ENCODE results near the gene STAT6. TPM values are rescaled to one million over a fixed set of nuclear protein-coding genes. Genes with fewer than 3 reads are reported as not detected.

Gene STAT6
- polyA plus RNA-seq, 1 donor (not counting 4 experiments of a cell fraction or from before 2014, with no cell fraction given), result 113 TPM

- Histone ChIP-seq H3K27me3 (ENCODE audit: control insufficient read depth, extremely low read depth, insufficient read depth, low read length) (no peaks in the 10 kb centered on the region), H4K20me1 (ENCODE audit: control insufficient read depth, extremely low read depth, insufficient read depth, low read length) (peaks cover 4% of the 10 kb centered on the region), H3K4me3 (ENCODE audit: control insufficient read depth in 2 of 3, extremely low read depth in 1 of 3, insufficient read depth in 2 of 3, low read depth in 1 of 3, low read length in 3 of 3) (peak overlapping the region; percentile 72 to 94 (median 75)), H3K36me3 (ENCODE audit: control insufficient read depth in 2 of 2, extremely low read depth in 1 of 2, insufficient read depth in 2 of 2, low read length in 2 of 2) (peaks cover 7 to 10% of the 10 kb centered on the region in 2 experiments), H3K4me1 (ENCODE audit: control insufficient read depth, extremely low read depth, insufficient read depth, low read length) (peaks cover 43% of the 10 kb centered on the region), H3K4me2 (ENCODE audit: control insufficient read depth, extremely low read depth, insufficient read depth, low read depth, low read length) (peak overlapping the region; percentile 80), H2AFZ (ENCODE audit: control insufficient read depth, low read length) (peak overlapping the region; percentile 58), H3K9me1 (ENCODE audit: control insufficient read depth, extremely low read depth, insufficient read depth, low read length) (no peaks in the 10 kb centered on the region), H3K27ac (ENCODE audit: control insufficient read depth, insufficient read depth, low read length) (peak overlapping the region; percentile 72), H3K9me3 (ENCODE audit: control insufficient read depth, low read depth, low read length) (no peaks in the 10 kb centered on the region), H3K79me2 (ENCODE audit: control insufficient read depth, insufficient read depth, low read length) (peaks cover 18% of the 10 kb centered on the region), H3K9ac (ENCODE audit: control insufficient read depth, extremely low read depth, insufficient read depth, low read length) (peak overlapping the region; percentile 84)
- FAIRE-seq (no peak), DNase-seq (ENCODE audit: low read depth, low spot score) (no peak)
- TF ChIP-seq, protein P1, sequence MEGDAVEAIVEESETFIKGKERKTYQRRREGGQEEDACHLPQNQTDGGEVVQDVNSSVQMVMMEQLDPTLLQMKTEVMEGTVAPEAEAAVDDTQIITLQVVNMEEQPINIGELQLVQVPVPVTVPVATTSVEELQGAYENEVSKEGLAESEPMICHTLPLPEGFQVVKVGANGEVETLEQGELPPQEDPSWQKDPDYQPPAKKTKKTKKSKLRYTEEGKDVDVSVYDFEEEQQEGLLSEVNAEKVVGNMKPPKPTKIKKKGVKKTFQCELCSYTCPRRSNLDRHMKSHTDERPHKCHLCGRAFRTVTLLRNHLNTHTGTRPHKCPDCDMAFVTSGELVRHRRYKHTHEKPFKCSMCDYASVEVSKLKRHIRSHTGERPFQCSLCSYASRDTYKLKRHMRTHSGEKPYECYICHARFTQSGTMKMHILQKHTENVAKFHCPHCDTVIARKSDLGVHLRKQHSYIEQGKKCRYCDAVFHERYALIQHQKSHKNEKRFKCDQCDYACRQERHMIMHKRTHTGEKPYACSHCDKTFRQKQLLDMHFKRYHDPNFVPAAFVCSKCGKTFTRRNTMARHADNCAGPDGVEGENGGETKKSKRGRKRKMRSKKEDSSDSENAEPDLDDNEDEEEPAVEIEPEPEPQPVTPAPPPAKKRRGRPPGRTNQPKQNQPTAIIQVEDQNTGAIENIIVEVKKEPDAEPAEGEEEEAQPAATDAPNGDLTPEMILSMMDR (optimal IDR thresholded peaks at IDR 0.05 in 1 of 3, IDR thresholded peaks at IDR 0.05 in 1 of 3, conservative IDR thresholded peaks at IDR 0.05 in 1 of 3; ENCODE audit: extremely low read depth in 1 of 3, insufficient read depth in 2 of 3, low read length in 3 of 3), result no peak
- no peak for TF ChIP-seq EZH2 (IDR thresholded peaks at IDR 0.05; ENCODE audit: low read length)
- dilution Hi-C loops (cut with MboI; ENCODE audit: extremely low pct_ligation_motif_present, low sequenced_read_pairs), result no loop called here
These were observed 21.6 kb downstream of the STAT6 start for GRCh38 chr12:57089271-57090245.

DNA sequence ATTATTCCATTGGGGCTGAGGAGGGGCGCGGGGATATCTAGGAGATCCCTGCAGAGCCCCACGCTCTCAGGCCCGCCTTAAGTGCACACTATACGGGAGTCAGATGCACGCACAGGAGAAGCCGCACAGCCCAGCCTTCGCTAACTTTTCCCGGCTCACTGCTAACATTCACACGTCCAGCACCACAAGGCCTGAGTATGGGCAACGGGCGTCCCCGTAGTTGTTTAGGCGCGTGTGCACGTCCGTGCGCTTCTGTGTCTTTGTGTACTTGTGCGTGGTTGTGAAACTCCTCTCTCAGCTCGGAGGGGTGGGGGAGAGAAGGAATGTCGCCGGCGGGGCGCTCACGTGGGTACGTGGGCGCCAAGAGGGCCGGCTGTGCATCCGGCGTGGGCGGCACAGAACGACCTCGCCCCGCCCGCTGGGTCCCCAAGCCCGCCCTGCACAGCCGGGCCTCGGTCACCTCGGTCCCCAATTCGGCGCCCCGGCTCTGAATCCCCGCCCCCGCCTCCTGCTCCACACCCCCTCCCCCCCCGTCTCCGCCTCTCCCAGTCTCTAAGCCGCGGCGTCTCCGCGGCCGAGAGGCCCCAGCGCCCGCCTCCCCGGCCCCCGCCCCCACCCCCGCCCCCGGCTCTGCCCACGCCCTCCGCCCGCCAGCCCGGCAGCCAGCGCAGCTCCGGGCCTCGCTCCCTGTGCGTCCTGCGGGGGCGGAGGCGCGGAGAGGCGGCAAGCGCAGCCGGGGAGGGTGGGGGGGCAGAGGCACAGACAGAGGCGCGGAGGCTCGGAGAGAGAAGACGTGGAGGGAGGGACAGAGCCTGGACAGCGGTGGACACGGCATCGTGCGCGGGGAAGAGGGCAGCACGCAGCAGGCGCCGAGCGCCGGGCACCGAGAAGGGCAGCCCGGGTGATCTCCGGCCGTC is 22.6 kb downstream of the STAT6 start, which contains the start of gene NAB2:
Gene NAB2 (plus strand): TSS at position 761 of the 917 bp plus-strand sequence. CDS start 158 bp downstream, outside the sequence.
- Histone ChIP-seq H2AFZ (ENCODE audit: control insufficient read depth, low read length) (peak within 1 kb of the TSS; percentile 58), H3K27ac (ENCODE audit: control insufficient read depth, insufficient read depth, low read length) (peak within 1 kb of the TSS; percentile 90), H3K9me3 (ENCODE audit: control insufficient read depth, low read depth, low read length) (no peaks in the 10 kb centered on the region), H3K4me3 (ENCODE audit: control insufficient read depth in 2 of 3, extremely low read depth in 1 of 3, insufficient read depth in 2 of 3, low read depth in 1 of 3, low read length in 3 of 3) (peak within 1 kb of the TSS; percentile 75 to 94 (median 82)), H3K79me2 (ENCODE audit: control insufficient read depth, insufficient read depth, low read length) (peaks cover 18% of the 10 kb centered on the region), H3K4me2 (ENCODE audit: control insufficient read depth, extremely low read depth, insufficient read depth, low read depth, low read length) (peak within 1 kb of the TSS; percentile 87), H3K9ac (ENCODE audit: control insufficient read depth, extremely low read depth, insufficient read depth, low read length) (peak within 1 kb of the TSS; percentile 90), H3K27me3 (ENCODE audit: control insufficient read depth, extremely low read depth, insufficient read depth, low read length) (no peaks in the 10 kb centered on the region), H3K4me1 (ENCODE audit: control insufficient read depth, extremely low read depth, insufficient read depth, low read length) (peaks cover 36% of the 10 kb centered on the region), H3K9me1 (ENCODE audit: control insufficient read depth, extremely low read depth, insufficient read depth, low read length) (no peaks in the 10 kb centered on the region), H3K36me3 (ENCODE audit: control insufficient read depth in 2 of 2, extremely low read depth in 1 of 2, insufficient read depth in 2 of 2, low read length in 2 of 2) (peaks cover 5 to 10% of the 10 kb centered on the region in 2 experiments), H4K20me1 (ENCODE audit: control insufficient read depth, extremely low read depth, insufficient read depth, low read length) (peaks cover 4% of the 10 kb centered on the region)
- TF ChIP-seq, protein P1 (optimal IDR thresholded peaks at IDR 0.05 in 1 of 3, IDR thresholded peaks at IDR 0.05 in 1 of 3, conservative IDR thresholded peaks at IDR 0.05 in 1 of 3; ENCODE audit: extremely low read depth in 1 of 3, insufficient read depth in 2 of 3, low read length in 3 of 3), result no peak
- no peak for TF ChIP-seq EZH2 (IDR thresholded peaks at IDR 0.05; ENCODE audit: low read length)
- dilution Hi-C loops (cut with MboI; ENCODE audit: extremely low pct_ligation_motif_present, low sequenced_read_pairs), result no loop called here
- DNase-seq (ENCODE audit: low read depth, low spot score) (no peak), FAIRE-seq (no peak)

All from keratinocyte (primary cell).